GM12874 (cell line): ENCODE data around the gene FAR1.

Source experiments
- CTCF ChIP-seq: IDR thresholded peaks from 2 replicates; pipeline ENCODE4 v1.5.1; 2011; ENCODE audit warnings: low read depth, mild to moderate bottlenecking, control low read depth, low read length, moderate library complexity; ENCODE audit not compliant: insufficient read depth

The FAR1 gene

GRCh38 chr11:13775471-13775870 is 107.0 kb downstream of the FAR1 start:
- TF ChIP-seq CTCF: no peak

GRCh38 chr11:13776134-13776815 is 107.8 kb downstream of the FAR1 start:
- TF ChIP-seq CTCF: no peak

GRCh38 chr11:13777341-13777985 is 109.0 kb downstream of the FAR1 start:
- no peak for TF ChIP-seq CTCF

GRCh38 chr11:13778345-13778744 is 109.9 kb downstream of the FAR1 start:
- TF ChIP-seq CTCF: no peak

GRCh38 chr11:13781153-13781552 is 112.7 kb downstream of the FAR1 start:
- TF ChIP-seq CTCF: no peak
